CD14-positive monocyte (primary cell): ENCODE data around the gene MPRIP. TPM values are rescaled to one million over a fixed set of nuclear protein-coding genes. Genes with fewer than 3 reads are reported as not detected.
A peak's percentile ranks its signal among the peaks of the same experiment; 100 is the strongest.

Experiments
- DNase-seq, 3 donors: peaks; one replicate each; pipeline ENCODE4 v3.0.0-alpha.2; 2011 to 2022
- H2AFZ ChIP-seq: 2 replicates; pipeline ENCODE4 v1.6.0; 2012; ENCODE audit warnings: mild to moderate bottlenecking, low read depth, low read length, inconsistent platforms; ENCODE audit not compliant: insufficient read depth, poor library complexity, severe bottlenecking
- H3K27ac ChIP-seq, 2 donors: 1 replicate in 1 of 2; 2 replicates in 1 of 2; pipeline ENCODE4 v1.5.1; 2012 to 2013; ENCODE audit warnings: low read length in 2 of 2, control low read depth in 1 of 2, inconsistent platforms in 1 of 2, low read depth in 1 of 2, mild to moderate bottlenecking in 1 of 2
- H3K27me3 ChIP-seq, 2 donors: one replicate each; pipeline versions ENCODE4 v1.6.0 to v1.6.1; 2011 to 2013; ENCODE audit warnings: low read length in 2 of 2; ENCODE audit not compliant: control insufficient read depth in 2 of 2, insufficient read depth in 2 of 2
- H3K36me3 ChIP-seq, 2 donors: replicated peaks in 1 of 2; 1 replicate in 1 of 2; 2 replicates in 1 of 2; pipeline versions ENCODE4 v1.5.1 to v1.6.1; 2012 to 2013; ENCODE audit warnings: low read length in 2 of 2, control low read depth in 1 of 2, inconsistent platforms in 1 of 2, mild to moderate bottlenecking in 1 of 2; ENCODE audit not compliant: insufficient read depth in 2 of 2, control insufficient read depth in 1 of 2
- H3K4me1 ChIP-seq, 2 donors: 1 replicate in 1 of 2; 2 replicates in 1 of 2; pipeline versions ENCODE4 v1.5.1 to v1.6.1; 2012 to 2013; ENCODE audit warnings: low read length in 2 of 2, control low read depth in 1 of 2, inconsistent platforms in 1 of 2, mild to moderate bottlenecking in 1 of 2, moderate library complexity in 1 of 2; ENCODE audit not compliant: insufficient read depth in 2 of 2, control insufficient read depth in 1 of 2
- H3K4me2 ChIP-seq: replicated peaks from 2 replicates; pipeline ENCODE3; 2012; ENCODE audit warnings: low read length, moderate library complexity, mild to moderate bottlenecking; ENCODE audit not compliant: poor library complexity, severe bottlenecking; ENCODE audit errors: extremely low read depth
- H3K4me3 ChIP-seq, 3 experiments: fragments of 200-600 bp in 1 of 3; sonication (generic) in 1 of 3; replicated peaks in 1 of 3; 1 replicate in 2 of 3; 2 replicates in 1 of 3; pipeline ENCODE4 v1.5.1; 2011 to 2013; ENCODE audit warnings: low read length in 3 of 3, mild to moderate bottlenecking in 3 of 3, control low read depth in 2 of 3, low read depth in 2 of 3, inconsistent platforms in 1 of 3, moderate library complexity in 1 of 3
- H3K79me2 ChIP-seq: 2 replicates; pipeline ENCODE4 v1.6.0; 2012; ENCODE audit warnings: mild to moderate bottlenecking, control low read depth, inconsistent platforms, low read length, moderate library complexity; ENCODE audit not compliant: insufficient read depth
- H3K9ac ChIP-seq: 2 replicates; pipeline ENCODE4 v1.6.0; 2017; ENCODE audit warnings: low read length, mild to moderate bottlenecking; ENCODE audit not compliant: insufficient read depth, poor library complexity, severe bottlenecking
- H3K9me3 ChIP-seq, 2 donors: replicated peaks in 1 of 2; 1 replicate in 1 of 2; 2 replicates in 1 of 2; pipeline versions ENCODE4 v1.5.1 to v1.6.1; 2012 to 2013; ENCODE audit warnings: low read length in 2 of 2, control low read depth in 1 of 2; ENCODE audit not compliant: control insufficient read depth in 1 of 2, insufficient read depth in 1 of 2
- H4K20me1 ChIP-seq: 2 replicates; pipeline ENCODE4 v1.6.0; 2012; ENCODE audit warnings: mild to moderate bottlenecking, low read length, control low read depth, moderate library complexity; ENCODE audit not compliant: insufficient read depth
- H3K27ac Mint-ChIP-seq, 7 donors: one replicate each; pipeline ENCODE4 v1.8.0; 2020; ENCODE audit warnings: mild to moderate bottlenecking in 7 of 7, mixed read lengths in 7 of 7, moderate library complexity in 6 of 7, inconsistent platforms in 2 of 7
- H3K27me3 Mint-ChIP-seq, 3 donors: one replicate each; pipeline ENCODE4 v1.8.0; 2021 to 2022; ENCODE audit warnings: low read depth in 3 of 3, mild to moderate bottlenecking in 3 of 3, mixed read lengths in 3 of 3, moderate library complexity in 3 of 3, inconsistent platforms in 1 of 3
- H3K36me3 Mint-ChIP-seq, 2 donors: one replicate each; pipeline ENCODE4 v1.8.0; 2020; ENCODE audit warnings: mixed read lengths in 2 of 2, inconsistent platforms in 1 of 2, mild to moderate bottlenecking in 1 of 2
- H3K4me1 Mint-ChIP-seq: one replicate; pipeline ENCODE4 v1.8.0; 2020; ENCODE audit warnings: mild to moderate bottlenecking, mixed read lengths
- H3K4me3 Mint-ChIP-seq, 2 donors: one replicate each; pipeline ENCODE4 v1.8.0; 2020; ENCODE audit warnings: mild to moderate bottlenecking in 2 of 2, mixed read lengths in 2 of 2, moderate library complexity in 1 of 2
- H3K9me3 Mint-ChIP-seq, 7 donors: one replicate each; pipeline ENCODE4 v1.8.0; 2020 to 2022; ENCODE audit warnings: mixed read lengths in 7 of 7, mild to moderate bottlenecking in 6 of 7, moderate library complexity in 6 of 7, inconsistent platforms in 2 of 7
- WGBS: methylation state at CpG from one replicate; pipeline ENCODE4 v1.1.5; 2013; ENCODE audit warnings: missing lambda C conversion rate; ENCODE audit not compliant: insufficient coverage; 5-methylcytosine and 5-hydroxymethylcytosine counted together
- intact Hi-C, 2 donors: fragments of 100-400 bp; cut with micrococcal nuclease; formaldehyde crosslinking; loops; one replicate each; pipeline versions ENCODE4 v1.15.0 to v1.15.1; 2023
- polyA plus RNA-seq, 3 donors: library from polyadenylated mRNA; depleted of rRNA in 1 of 3; unstranded in 2 of 3; stranded (reverse) in 1 of 3; fragments of 300-500 nt in 2 of 3; fragments of >200 nt in 1 of 3; fragmentation: Illumina TruSeq in 2 of 3; gene quantifications; 1 replicate in 2 of 3; 2 replicates in 1 of 3; pipeline ENCODE4 v1.2.3, GENCODE V29; 2012 to 2021
- TF ChIP-seq, protein P1 (sequence below): fragments of 200-600 bp; IDR thresholded peaks from one replicate; pipeline ENCODE4 v1.8.0; 2022; ENCODE audit warnings: antibody characterized with exemption, mild to moderate bottlenecking

MPRIP gene
- polyA plus RNA-seq, 3 donors, result 2.0 to 48.7 (median 2.5) TPM

DNA sequence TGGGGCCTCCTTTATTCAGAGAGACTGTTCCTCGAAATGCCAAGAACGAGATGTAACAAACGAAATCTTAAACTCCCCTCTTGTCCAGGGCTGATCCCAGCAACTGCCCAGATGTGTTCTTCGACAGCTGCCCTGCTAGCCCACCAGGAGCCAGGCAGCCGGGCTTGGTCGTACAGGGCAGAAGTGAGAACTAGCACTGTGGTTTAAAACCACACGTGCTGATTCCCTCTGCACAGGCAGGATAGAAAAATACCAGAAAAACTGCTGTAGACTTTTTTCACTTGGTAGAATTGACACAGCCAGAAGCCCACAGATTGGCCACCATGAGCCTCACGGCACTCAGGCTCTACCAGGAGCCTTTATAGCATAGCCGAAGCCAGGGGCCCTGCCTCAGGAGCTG is 130.7 kb downstream of the MPRIP start:
- Histone ChIP-seq H4K20me1 (no peaks in the 10 kb centered on the region), H3K4me3 (no peak overlapping the region), H2AFZ (no peak overlapping the region), H3K79me2 (no peaks in the 10 kb centered on the region), H3K4me1 (peaks cover 10 to 17% of the 10 kb centered on the region in 2 donors), H3K27ac (no peak overlapping the region), H3K9ac (no peak overlapping the region), H3K36me3 (peaks cover 47 to 94% of the 10 kb centered on the region in 2 donors), H3K9me3 (no peaks in the 10 kb centered on the region), H3K27me3 (no peaks in the 10 kb centered on the region), H3K4me2 (no peak overlapping the region)
- TF ChIP-seq, protein P1, sequence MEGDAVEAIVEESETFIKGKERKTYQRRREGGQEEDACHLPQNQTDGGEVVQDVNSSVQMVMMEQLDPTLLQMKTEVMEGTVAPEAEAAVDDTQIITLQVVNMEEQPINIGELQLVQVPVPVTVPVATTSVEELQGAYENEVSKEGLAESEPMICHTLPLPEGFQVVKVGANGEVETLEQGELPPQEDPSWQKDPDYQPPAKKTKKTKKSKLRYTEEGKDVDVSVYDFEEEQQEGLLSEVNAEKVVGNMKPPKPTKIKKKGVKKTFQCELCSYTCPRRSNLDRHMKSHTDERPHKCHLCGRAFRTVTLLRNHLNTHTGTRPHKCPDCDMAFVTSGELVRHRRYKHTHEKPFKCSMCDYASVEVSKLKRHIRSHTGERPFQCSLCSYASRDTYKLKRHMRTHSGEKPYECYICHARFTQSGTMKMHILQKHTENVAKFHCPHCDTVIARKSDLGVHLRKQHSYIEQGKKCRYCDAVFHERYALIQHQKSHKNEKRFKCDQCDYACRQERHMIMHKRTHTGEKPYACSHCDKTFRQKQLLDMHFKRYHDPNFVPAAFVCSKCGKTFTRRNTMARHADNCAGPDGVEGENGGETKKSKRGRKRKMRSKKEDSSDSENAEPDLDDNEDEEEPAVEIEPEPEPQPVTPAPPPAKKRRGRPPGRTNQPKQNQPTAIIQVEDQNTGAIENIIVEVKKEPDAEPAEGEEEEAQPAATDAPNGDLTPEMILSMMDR, result no peak
- DNase-seq, result no peak
- no peak overlapping the region for H3K4me3 Mint-ChIP-seq
- H3K9me3 Mint-ChIP-seq, result no peaks in the 10 kb centered on the region
- 53% methylated on average over 9 of the region's 9 CpGs for WGBS
- peaks cover 0 to 4% (median 0%) of the 10 kb centered on the region in 3 donors for H3K27me3 Mint-ChIP-seq
- H3K4me1 Mint-ChIP-seq, result peaks cover 26% of the 10 kb centered on the region
- peak overlapping the region in 1 of 7 donors; percentile 58 for H3K27ac Mint-ChIP-seq
- peaks cover 64 to 91% of the 10 kb centered on the region in 2 donors for H3K36me3 Mint-ChIP-seq
- intact Hi-C loops, result no loop called here

DNA sequence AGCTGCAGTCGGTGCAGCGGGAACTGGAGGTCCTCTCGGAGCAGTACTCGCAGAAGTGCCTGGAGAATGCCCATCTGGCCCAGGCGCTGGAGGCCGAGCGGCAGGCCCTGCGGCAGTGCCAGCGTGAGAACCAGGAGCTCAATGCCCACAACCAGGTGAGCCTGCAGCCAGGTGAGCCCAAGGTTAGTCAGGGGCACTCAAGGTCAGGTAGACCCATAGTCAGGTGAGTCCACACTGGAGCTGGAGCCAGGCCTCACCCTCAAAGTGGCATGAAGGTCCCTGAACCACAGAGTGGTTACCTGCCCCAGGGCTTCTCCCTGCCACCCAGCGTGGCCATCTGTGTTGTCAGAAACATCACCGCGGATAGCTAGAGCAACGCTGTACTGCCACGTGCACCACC is 131.7 kb downstream of the MPRIP start:
- Histone ChIP-seq H3K9ac (no peak overlapping the region), H3K79me2 (no peaks in the 10 kb centered on the region), H2AFZ (no peak overlapping the region), H3K36me3 (peaks cover 56 to 94% of the 10 kb centered on the region in 2 donors), H3K27me3 (no peaks in the 10 kb centered on the region), H3K9me3 (no peaks in the 10 kb centered on the region), H3K27ac (no peak overlapping the region), H3K4me1 (peaks cover 10 to 17% of the 10 kb centered on the region in 2 donors), H3K4me3 (no peak overlapping the region), H4K20me1 (no peaks in the 10 kb centered on the region), H3K4me2 (no peak overlapping the region)
- no peak for DNase-seq
- H3K4me1 Mint-ChIP-seq, result peaks cover 26% of the 10 kb centered on the region
- H3K27ac Mint-ChIP-seq, result peak overlapping the region in 2 of 7 donors; percentile 15 to 79
- H3K36me3 Mint-ChIP-seq, result peaks cover 63 to 91% of the 10 kb centered on the region in 2 donors
- H3K9me3 Mint-ChIP-seq, result no peaks in the 10 kb centered on the region
- no peak overlapping the region for H3K4me3 Mint-ChIP-seq
- intact Hi-C loops, result no loop called here
- over 99% methylated on average over 14 of the region's 14 CpGs for WGBS
- H3K27me3 Mint-ChIP-seq, result peaks cover 0 to 4% (median 0%) of the 10 kb centered on the region in 3 donors
- TF ChIP-seq, protein P1, result no peak
